Measurements from ENCODE around the gene CCR4. TPM values are rescaled to one million over a fixed set of nuclear protein-coding genes. Genes with fewer than 3 reads are reported as not detected.
"Not testable (repeated sequence)": the region's sequence is repeated elsewhere in the genome, so short reads cannot be mapped to it uniquely, and the experiment has no call there.

Gene CCR4
- total RNA-seq, 1 experiment from 2014 or later, result 0.10 TPM

- intact Hi-C loops (cut with micrococcal nuclease; ENCODE audit: unreplicated experiment), result no loop called here
- Histone ChIP-seq H3K9me3 (ENCODE audit: control insufficient read depth, insufficient read depth, low read depth, low read length) (no peaks in the 10 kb centered on the region), H3K36me3 (ENCODE audit: control insufficient read depth, insufficient read depth, low read length) (no peaks in the 10 kb centered on the region), H3K27ac (ENCODE audit: low read length) (no peak overlapping the region), H3K4me1 (ENCODE audit: control insufficient read depth, insufficient read depth, low read length) (no peaks in the 10 kb centered on the region), H3K4me3 (ENCODE audit: low read depth in 2 of 2, low read length in 2 of 2) (no peak overlapping the region), H3K27me3 (ENCODE audit: control insufficient read depth, insufficient read depth, low read length) (no peaks in the 10 kb centered on the region)
- DNase-seq (ENCODE audit: low read depth, low spot score), result no peak
- ChIA-PET CTCF (no interaction called here), POLR2A (no interaction called here)
- in situ Hi-C loops (cut with HindIII; ENCODE audit: low pct_unique_long_range_greater_than_20kb, low sequenced_read_pairs), result no loop called here
- ATAC-seq, result no peak
- TF ChIP-seq TCF7L2 (IDR thresholded peaks at IDR 0.05; ENCODE audit: low read depth, low read length), result no peak
- no peak for TF ChIP-seq SIN3A (IDR thresholded peaks at IDR 0.05; ENCODE audit: borderline replicate concordance, insufficient read depth, low read depth, low read length)
- no peak for TF ChIP-seq POLR2AphosphoS5 (IDR thresholded peaks at IDR 0.05; ENCODE audit: low read depth, low read length)
- TF ChIP-seq, protein P1, sequence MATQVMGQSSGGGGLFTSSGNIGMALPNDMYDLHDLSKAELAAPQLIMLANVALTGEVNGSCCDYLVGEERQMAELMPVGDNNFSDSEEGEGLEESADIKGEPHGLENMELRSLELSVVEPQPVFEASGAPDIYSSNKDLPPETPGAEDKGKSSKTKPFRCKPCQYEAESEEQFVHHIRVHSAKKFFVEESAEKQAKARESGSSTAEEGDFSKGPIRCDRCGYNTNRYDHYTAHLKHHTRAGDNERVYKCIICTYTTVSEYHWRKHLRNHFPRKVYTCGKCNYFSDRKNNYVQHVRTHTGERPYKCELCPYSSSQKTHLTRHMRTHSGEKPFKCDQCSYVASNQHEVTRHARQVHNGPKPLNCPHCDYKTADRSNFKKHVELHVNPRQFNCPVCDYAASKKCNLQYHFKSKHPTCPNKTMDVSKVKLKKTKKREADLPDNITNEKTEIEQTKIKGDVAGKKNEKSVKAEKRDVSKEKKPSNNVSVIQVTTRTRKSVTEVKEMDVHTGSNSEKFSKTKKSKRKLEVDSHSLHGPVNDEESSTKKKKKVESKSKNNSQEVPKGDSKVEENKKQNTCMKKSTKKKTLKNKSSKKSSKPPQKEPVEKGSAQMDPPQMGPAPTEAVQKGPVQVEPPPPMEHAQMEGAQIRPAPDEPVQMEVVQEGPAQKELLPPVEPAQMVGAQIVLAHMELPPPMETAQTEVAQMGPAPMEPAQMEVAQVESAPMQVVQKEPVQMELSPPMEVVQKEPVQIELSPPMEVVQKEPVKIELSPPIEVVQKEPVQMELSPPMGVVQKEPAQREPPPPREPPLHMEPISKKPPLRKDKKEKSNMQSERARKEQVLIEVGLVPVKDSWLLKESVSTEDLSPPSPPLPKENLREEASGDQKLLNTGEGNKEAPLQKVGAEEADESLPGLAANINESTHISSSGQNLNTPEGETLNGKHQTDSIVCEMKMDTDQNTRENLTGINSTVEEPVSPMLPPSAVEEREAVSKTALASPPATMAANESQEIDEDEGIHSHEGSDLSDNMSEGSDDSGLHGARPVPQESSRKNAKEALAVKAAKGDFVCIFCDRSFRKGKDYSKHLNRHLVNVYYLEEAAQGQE (IDR thresholded peaks at IDR 0.05; ENCODE audit: insufficient read depth in 1 of 2, low read depth in 2 of 2, low read length in 1 of 2), result no peak
- TF ChIP-seq CTCF (IDR thresholded peaks at IDR 0.05), result no peak
- BruUV-seq (replicated peaks), result no TSS peak
These were observed 9.8 kb downstream of the CCR4 start for GRCh38 chr3:32961189-32961715.

- H3K27me3 ChIP-seq (ENCODE audit: control insufficient read depth, insufficient read depth, low read length), result no peaks in the 10 kb centered on the region
- POLR2A ChIA-PET, result no interaction called here
- ATAC-seq, result no peak
- BruUV-seq (replicated peaks), result no TSS peak
- intact Hi-C loops (cut with micrococcal nuclease; ENCODE audit: unreplicated experiment), result no loop called here
- no peaks in the 10 kb centered on the region for H3K9me3 ChIP-seq (ENCODE audit: control insufficient read depth, insufficient read depth, low read depth, low read length)
- CTCF ChIA-PET, result no interaction called here
- no peaks in the 10 kb centered on the region for H3K36me3 ChIP-seq (ENCODE audit: control insufficient read depth, insufficient read depth, low read length)
- in situ Hi-C loops (cut with HindIII; ENCODE audit: low pct_unique_long_range_greater_than_20kb, low sequenced_read_pairs), result no loop called here
- H3K4me3 ChIP-seq (ENCODE audit: low read depth in 2 of 2, low read length in 2 of 2), result no peak overlapping the region
- H3K27ac ChIP-seq (ENCODE audit: low read length), result no peak overlapping the region
- TF ChIP-seq TCF7L2 (IDR thresholded peaks at IDR 0.05; ENCODE audit: low read depth, low read length), result no peak
- no peak for TF ChIP-seq SIN3A (IDR thresholded peaks at IDR 0.05; ENCODE audit: borderline replicate concordance, insufficient read depth, low read depth, low read length)
- TF ChIP-seq POLR2AphosphoS5 (IDR thresholded peaks at IDR 0.05; ENCODE audit: low read depth, low read length), result no peak
- no peak for TF ChIP-seq CTCF (IDR thresholded peaks at IDR 0.05)
- TF ChIP-seq, protein P1 (IDR thresholded peaks at IDR 0.05; ENCODE audit: insufficient read depth in 1 of 2, low read depth in 2 of 2, low read length in 1 of 2), result no peak
- DNase-seq (ENCODE audit: low read depth, low spot score), result no peak
- no peaks in the 10 kb centered on the region for H3K4me1 ChIP-seq (ENCODE audit: control insufficient read depth, insufficient read depth, low read length)
These were observed 12.4 kb downstream of the CCR4 start for GRCh38 chr3:32963871-32964270.

DNA sequence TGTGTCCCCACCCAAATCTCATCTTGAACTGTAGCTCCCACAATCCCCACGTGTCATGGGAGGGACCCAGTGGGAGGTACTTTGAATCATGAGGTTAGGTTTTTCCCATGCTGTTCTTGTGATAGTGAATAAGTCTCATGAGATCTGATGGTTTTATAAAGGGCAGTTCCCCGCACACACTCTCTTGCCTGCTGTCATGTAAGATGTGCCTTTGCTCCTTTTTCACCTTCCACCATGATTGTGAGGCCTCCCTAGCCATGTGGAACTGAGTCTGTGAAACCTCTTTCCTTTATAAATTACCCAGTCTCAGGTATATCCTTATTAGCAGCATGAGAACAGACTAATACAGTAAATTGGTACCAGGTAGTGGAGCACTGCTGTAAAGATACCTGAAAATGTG lies 13.3 kb downstream of the CCR4 start:
- intact Hi-C loops (cut with micrococcal nuclease; ENCODE audit: unreplicated experiment); DNase-seq (ENCODE audit: low read depth, low spot score); CTCF ChIA-PET; POLR2A ChIA-PET; H3K27ac ChIP-seq (ENCODE audit: low read length); BruUV-seq (replicated peaks); H3K27me3 ChIP-seq (ENCODE audit: control insufficient read depth, insufficient read depth, low read length); H3K4me1 ChIP-seq (ENCODE audit: control insufficient read depth, insufficient read depth, low read length); ATAC-seq; in situ Hi-C loops (cut with HindIII; ENCODE audit: low pct_unique_long_range_greater_than_20kb, low sequenced_read_pairs); H3K36me3 ChIP-seq (ENCODE audit: control insufficient read depth, insufficient read depth, low read length); H3K9me3 ChIP-seq (ENCODE audit: control insufficient read depth, insufficient read depth, low read depth, low read length); H3K4me3 ChIP-seq (ENCODE audit: low read depth in 2 of 2, low read length in 2 of 2): not testable (repeated sequence)
